CD14-positive monocyte (primary cell): ENCODE results near the gene TMEM30A. TPM values are rescaled to one million over a fixed set of nuclear protein-coding genes. Genes with fewer than 3 reads are reported as not detected.

ENCODE experiments used
- DNase-seq, 3 donors: peaks; one replicate each; pipeline ENCODE4 v3.0.0-alpha.2; 2011 to 2022
- H2AFZ ChIP-seq: 2 replicates; pipeline ENCODE4 v1.6.0; 2012; ENCODE audit warnings: mild to moderate bottlenecking, low read depth, low read length, inconsistent platforms; ENCODE audit not compliant: insufficient read depth, poor library complexity, severe bottlenecking
- H3K27ac ChIP-seq, 2 donors: 1 replicate in 1 of 2; 2 replicates in 1 of 2; pipeline ENCODE4 v1.5.1; 2012 to 2013; ENCODE audit warnings: low read length in 2 of 2, control low read depth in 1 of 2, inconsistent platforms in 1 of 2, low read depth in 1 of 2, mild to moderate bottlenecking in 1 of 2
- H3K27me3 ChIP-seq, 2 donors: one replicate each; pipeline versions ENCODE4 v1.6.0 to v1.6.1; 2011 to 2013; ENCODE audit warnings: low read length in 2 of 2; ENCODE audit not compliant: control insufficient read depth in 2 of 2, insufficient read depth in 2 of 2
- H3K36me3 ChIP-seq, 2 donors: replicated peaks in 1 of 2; 1 replicate in 1 of 2; 2 replicates in 1 of 2; pipeline versions ENCODE4 v1.5.1 to v1.6.1; 2012 to 2013; ENCODE audit warnings: low read length in 2 of 2, control low read depth in 1 of 2, inconsistent platforms in 1 of 2, mild to moderate bottlenecking in 1 of 2; ENCODE audit not compliant: insufficient read depth in 2 of 2, control insufficient read depth in 1 of 2
- H3K4me1 ChIP-seq, 2 donors: 1 replicate in 1 of 2; 2 replicates in 1 of 2; pipeline versions ENCODE4 v1.5.1 to v1.6.1; 2012 to 2013; ENCODE audit warnings: low read length in 2 of 2, control low read depth in 1 of 2, inconsistent platforms in 1 of 2, mild to moderate bottlenecking in 1 of 2, moderate library complexity in 1 of 2; ENCODE audit not compliant: insufficient read depth in 2 of 2, control insufficient read depth in 1 of 2
- H3K4me2 ChIP-seq: replicated peaks from 2 replicates; pipeline ENCODE3; 2012; ENCODE audit warnings: low read length, moderate library complexity, mild to moderate bottlenecking; ENCODE audit not compliant: poor library complexity, severe bottlenecking; ENCODE audit errors: extremely low read depth
- H3K4me3 ChIP-seq, 3 experiments: fragments of 200-600 bp in 1 of 3; sonication (generic) in 1 of 3; replicated peaks in 1 of 3; 1 replicate in 2 of 3; 2 replicates in 1 of 3; pipeline ENCODE4 v1.5.1; 2011 to 2013; ENCODE audit warnings: low read length in 3 of 3, mild to moderate bottlenecking in 3 of 3, control low read depth in 2 of 3, low read depth in 2 of 3, inconsistent platforms in 1 of 3, moderate library complexity in 1 of 3
- H3K79me2 ChIP-seq: 2 replicates; pipeline ENCODE4 v1.6.0; 2012; ENCODE audit warnings: mild to moderate bottlenecking, control low read depth, inconsistent platforms, low read length, moderate library complexity; ENCODE audit not compliant: insufficient read depth
- H3K9ac ChIP-seq: 2 replicates; pipeline ENCODE4 v1.6.0; 2017; ENCODE audit warnings: low read length, mild to moderate bottlenecking; ENCODE audit not compliant: insufficient read depth, poor library complexity, severe bottlenecking
- H3K9me3 ChIP-seq, 2 donors: replicated peaks in 1 of 2; 1 replicate in 1 of 2; 2 replicates in 1 of 2; pipeline versions ENCODE4 v1.5.1 to v1.6.1; 2012 to 2013; ENCODE audit warnings: low read length in 2 of 2, control low read depth in 1 of 2; ENCODE audit not compliant: control insufficient read depth in 1 of 2, insufficient read depth in 1 of 2
- H4K20me1 ChIP-seq: 2 replicates; pipeline ENCODE4 v1.6.0; 2012; ENCODE audit warnings: mild to moderate bottlenecking, low read length, control low read depth, moderate library complexity; ENCODE audit not compliant: insufficient read depth
- H3K27ac Mint-ChIP-seq, 7 donors: one replicate each; pipeline ENCODE4 v1.8.0; 2020; ENCODE audit warnings: mild to moderate bottlenecking in 7 of 7, mixed read lengths in 7 of 7, moderate library complexity in 6 of 7, inconsistent platforms in 2 of 7
- H3K27me3 Mint-ChIP-seq, 3 donors: one replicate each; pipeline ENCODE4 v1.8.0; 2021 to 2022; ENCODE audit warnings: low read depth in 3 of 3, mild to moderate bottlenecking in 3 of 3, mixed read lengths in 3 of 3, moderate library complexity in 3 of 3, inconsistent platforms in 1 of 3
- H3K36me3 Mint-ChIP-seq, 2 donors: one replicate each; pipeline ENCODE4 v1.8.0; 2020; ENCODE audit warnings: mixed read lengths in 2 of 2, inconsistent platforms in 1 of 2, mild to moderate bottlenecking in 1 of 2
- H3K4me1 Mint-ChIP-seq: one replicate; pipeline ENCODE4 v1.8.0; 2020; ENCODE audit warnings: mild to moderate bottlenecking, mixed read lengths
- H3K4me3 Mint-ChIP-seq, 2 donors: one replicate each; pipeline ENCODE4 v1.8.0; 2020; ENCODE audit warnings: mild to moderate bottlenecking in 2 of 2, mixed read lengths in 2 of 2, moderate library complexity in 1 of 2
- H3K9me3 Mint-ChIP-seq, 7 donors: one replicate each; pipeline ENCODE4 v1.8.0; 2020 to 2022; ENCODE audit warnings: mixed read lengths in 7 of 7, mild to moderate bottlenecking in 6 of 7, moderate library complexity in 6 of 7, inconsistent platforms in 2 of 7
- WGBS: methylation state at CpG from one replicate; pipeline ENCODE4 v1.1.5; 2013; ENCODE audit warnings: missing lambda C conversion rate; ENCODE audit not compliant: insufficient coverage; 5-methylcytosine and 5-hydroxymethylcytosine counted together
- intact Hi-C, 2 donors: fragments of 100-400 bp; cut with micrococcal nuclease; formaldehyde crosslinking; loops; one replicate each; pipeline versions ENCODE4 v1.15.0 to v1.15.1; 2023
- polyA plus RNA-seq, 3 donors: library from polyadenylated mRNA; depleted of rRNA in 1 of 3; unstranded in 2 of 3; stranded (reverse) in 1 of 3; fragments of 300-500 nt in 2 of 3; fragments of >200 nt in 1 of 3; fragmentation: Illumina TruSeq in 2 of 3; gene quantifications; 1 replicate in 2 of 3; 2 replicates in 1 of 3; pipeline ENCODE4 v1.2.3, GENCODE V29; 2012 to 2021
- TF ChIP-seq, protein P1 (sequence below): fragments of 200-600 bp; IDR thresholded peaks from one replicate; pipeline ENCODE4 v1.8.0; 2022; ENCODE audit warnings: antibody characterized with exemption, mild to moderate bottlenecking

The TMEM30A gene
- polyA plus RNA-seq, 3 donors, result 12.2 to 101 (median 70.6) TPM

DNA sequence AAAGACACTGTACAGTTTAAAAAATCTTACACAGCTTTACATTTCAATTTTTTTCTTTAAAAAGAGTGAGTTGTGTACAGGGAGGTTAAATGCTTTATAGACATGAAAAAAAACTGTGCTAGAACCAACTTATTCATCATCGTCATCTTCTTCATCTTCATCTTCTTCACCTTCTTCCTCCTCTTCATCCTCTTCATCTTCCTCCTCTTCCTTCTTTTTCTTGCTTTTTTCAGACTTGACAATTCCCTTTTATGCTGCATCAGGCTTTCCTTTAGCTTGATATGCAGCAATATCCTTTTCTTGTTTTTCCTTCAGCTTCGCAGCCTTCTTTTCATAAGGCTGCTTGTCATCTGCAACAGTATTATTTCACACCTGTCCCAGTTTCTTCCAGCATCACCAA lies 34.3 kb upstream of the TMEM30A start:
- H3K79me2 ChIP-seq, result no peaks in the 10 kb centered on the region
- peaks cover 0 to 3% of the 10 kb centered on the region in 2 donors for H3K27me3 ChIP-seq
- no peaks in the 10 kb centered on the region for H3K9me3 ChIP-seq
- no peak for DNase-seq
- no peak overlapping the region for H2AFZ ChIP-seq
- TF ChIP-seq, protein P1, sequence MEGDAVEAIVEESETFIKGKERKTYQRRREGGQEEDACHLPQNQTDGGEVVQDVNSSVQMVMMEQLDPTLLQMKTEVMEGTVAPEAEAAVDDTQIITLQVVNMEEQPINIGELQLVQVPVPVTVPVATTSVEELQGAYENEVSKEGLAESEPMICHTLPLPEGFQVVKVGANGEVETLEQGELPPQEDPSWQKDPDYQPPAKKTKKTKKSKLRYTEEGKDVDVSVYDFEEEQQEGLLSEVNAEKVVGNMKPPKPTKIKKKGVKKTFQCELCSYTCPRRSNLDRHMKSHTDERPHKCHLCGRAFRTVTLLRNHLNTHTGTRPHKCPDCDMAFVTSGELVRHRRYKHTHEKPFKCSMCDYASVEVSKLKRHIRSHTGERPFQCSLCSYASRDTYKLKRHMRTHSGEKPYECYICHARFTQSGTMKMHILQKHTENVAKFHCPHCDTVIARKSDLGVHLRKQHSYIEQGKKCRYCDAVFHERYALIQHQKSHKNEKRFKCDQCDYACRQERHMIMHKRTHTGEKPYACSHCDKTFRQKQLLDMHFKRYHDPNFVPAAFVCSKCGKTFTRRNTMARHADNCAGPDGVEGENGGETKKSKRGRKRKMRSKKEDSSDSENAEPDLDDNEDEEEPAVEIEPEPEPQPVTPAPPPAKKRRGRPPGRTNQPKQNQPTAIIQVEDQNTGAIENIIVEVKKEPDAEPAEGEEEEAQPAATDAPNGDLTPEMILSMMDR, result no peak
- no peak overlapping the region for H3K4me2 ChIP-seq
- H3K27ac Mint-ChIP-seq, result no peak overlapping the region
- WGBS, result 83% methylated on average over 1 of the region's 2 CpGs
- H3K4me3 Mint-ChIP-seq, result no peak overlapping the region
- no peak overlapping the region for H3K4me3 ChIP-seq
- intact Hi-C loops, result no loop called here
- no peaks in the 10 kb centered on the region for H3K4me1 Mint-ChIP-seq
- H3K9ac ChIP-seq, result no peak overlapping the region
- no peaks in the 10 kb centered on the region for H4K20me1 ChIP-seq
- no peaks in the 10 kb centered on the region for H3K36me3 ChIP-seq
- no peak overlapping the region for H3K27ac ChIP-seq
- H3K9me3 Mint-ChIP-seq, result peaks cover 0 to 11% (median 7%) of the 10 kb centered on the region in 7 donors
- H3K36me3 Mint-ChIP-seq, result no peaks in the 10 kb centered on the region
- H3K27me3 Mint-ChIP-seq, result peaks cover 2 to 7% (median 5%) of the 10 kb centered on the region in 3 donors
- no peaks in the 10 kb centered on the region for H3K4me1 ChIP-seq

DNA sequence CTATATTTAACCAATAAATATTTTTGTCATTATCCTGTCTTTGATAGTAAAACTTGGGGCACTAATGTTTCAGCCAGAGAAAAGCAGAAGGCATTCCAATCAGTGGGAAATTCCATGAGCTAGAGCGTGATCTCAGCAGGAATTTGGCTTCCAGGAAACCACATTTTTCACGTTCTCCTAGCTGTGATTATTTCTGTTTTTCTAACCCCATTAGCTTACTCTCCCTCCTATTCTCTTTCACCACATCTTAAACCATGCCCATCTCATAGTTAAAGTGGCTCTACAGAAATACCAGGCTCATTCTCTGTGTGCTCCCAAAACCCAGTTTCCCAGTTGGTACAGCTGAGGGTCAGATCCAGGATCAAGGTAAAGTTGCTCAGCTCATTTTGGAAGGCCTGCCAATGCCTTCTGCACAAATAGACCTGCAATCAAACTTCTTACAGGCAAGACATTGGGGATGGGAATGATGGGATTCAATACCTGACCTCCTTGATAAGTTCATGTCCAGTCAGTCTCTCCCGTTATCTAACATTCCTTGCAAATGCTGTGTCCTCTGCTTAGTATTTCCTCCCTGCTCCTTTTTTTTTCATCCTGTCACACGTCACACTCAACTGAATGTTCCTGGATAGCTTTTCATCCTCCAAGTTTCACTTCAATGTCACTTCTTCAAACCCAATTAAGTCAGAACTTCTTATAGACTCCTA lies 33.1 kb upstream of the TMEM30A start:
- H3K4me1 Mint-ChIP-seq, result no peaks in the 10 kb centered on the region
- no peak overlapping the region for H3K4me2 ChIP-seq
- no peaks in the 10 kb centered on the region for H3K4me1 ChIP-seq
- no peak for DNase-seq
- H4K20me1 ChIP-seq, result no peaks in the 10 kb centered on the region
- peaks cover 3 to 9% (median 9%) of the 10 kb centered on the region in 3 donors for H3K27me3 Mint-ChIP-seq
- H3K36me3 Mint-ChIP-seq, result no peaks in the 10 kb centered on the region
- H3K79me2 ChIP-seq, result no peaks in the 10 kb centered on the region
- no peak overlapping the region for H3K4me3 Mint-ChIP-seq
- no peak overlapping the region for H3K9ac ChIP-seq
- no peak overlapping the region for H3K27ac ChIP-seq
- peaks cover 0 to 9% (median 6%) of the 10 kb centered on the region in 7 donors for H3K9me3 Mint-ChIP-seq
- peaks cover 0 to 3% of the 10 kb centered on the region in 2 donors for H3K27me3 ChIP-seq
- no peak overlapping the region for H3K4me3 ChIP-seq
- H3K36me3 ChIP-seq, result no peaks in the 10 kb centered on the region
- no peak overlapping the region for H2AFZ ChIP-seq
- WGBS, result 70% methylated on average over 3 of the region's 4 CpGs
- H3K27ac Mint-ChIP-seq, result no peak overlapping the region
- intact Hi-C loops, result no loop called here
- H3K9me3 ChIP-seq, result no peaks in the 10 kb centered on the region
- TF ChIP-seq, protein P1, result no peak
